Panc1 (cell line): ENCODE measurements around the gene ULK3.

Experiments
- POLR2AphosphoS5 ChIP-seq: IDR thresholded peaks from 2 replicates; pipeline ENCODE4 v1.6.1; 2012; ENCODE audit warnings: mild to moderate bottlenecking, low read depth, low read length, moderate library complexity
- TCF7L2 ChIP-seq: IDR thresholded peaks from 2 replicates; pipeline ENCODE4 v1.6.1; 2011; ENCODE audit warnings: mild to moderate bottlenecking, low read depth, low read length, inconsistent platforms
- TF ChIP-seq, protein P1 (sequence below): fragments of 450-650 bp; IDR thresholded peaks from 2 replicates; pipeline ENCODE4 v1.5.1; 2017; ENCODE audit warnings: mild to moderate bottlenecking
- TF ChIP-seq, protein P2 (sequence below), 2 experiments: IDR thresholded peaks; 2 replicates each; pipeline ENCODE4 v1.6.1; 2011 to 2012; ENCODE audit warnings: low read depth in 2 of 2, control low read depth in 1 of 2, low read length in 1 of 2, mild to moderate bottlenecking in 1 of 2, moderate library complexity in 1 of 2; ENCODE audit not compliant: insufficient read depth in 1 of 2

DNA sequence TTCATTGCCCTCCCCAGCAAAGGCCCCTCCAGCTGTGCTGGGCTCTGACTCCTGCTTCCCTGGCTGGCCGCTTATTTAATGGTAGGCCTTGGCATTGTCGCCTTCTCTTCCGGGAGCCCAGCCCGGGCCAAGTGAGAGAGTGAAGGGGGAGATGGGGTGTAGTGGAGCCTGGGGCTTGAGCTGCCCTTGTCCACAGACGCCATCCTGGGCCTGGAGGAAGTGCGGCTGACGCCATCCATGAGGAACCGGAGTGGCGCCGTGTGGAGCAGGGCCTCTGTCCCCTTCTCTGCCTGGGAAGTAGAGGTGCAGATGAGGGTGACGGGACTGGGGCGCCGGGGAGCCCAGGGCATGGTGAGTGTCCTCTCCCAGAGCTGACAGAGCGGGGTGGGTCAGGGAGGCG is 27.0 kb downstream of the ULK3 start:
- TF ChIP-seq, protein P1, sequence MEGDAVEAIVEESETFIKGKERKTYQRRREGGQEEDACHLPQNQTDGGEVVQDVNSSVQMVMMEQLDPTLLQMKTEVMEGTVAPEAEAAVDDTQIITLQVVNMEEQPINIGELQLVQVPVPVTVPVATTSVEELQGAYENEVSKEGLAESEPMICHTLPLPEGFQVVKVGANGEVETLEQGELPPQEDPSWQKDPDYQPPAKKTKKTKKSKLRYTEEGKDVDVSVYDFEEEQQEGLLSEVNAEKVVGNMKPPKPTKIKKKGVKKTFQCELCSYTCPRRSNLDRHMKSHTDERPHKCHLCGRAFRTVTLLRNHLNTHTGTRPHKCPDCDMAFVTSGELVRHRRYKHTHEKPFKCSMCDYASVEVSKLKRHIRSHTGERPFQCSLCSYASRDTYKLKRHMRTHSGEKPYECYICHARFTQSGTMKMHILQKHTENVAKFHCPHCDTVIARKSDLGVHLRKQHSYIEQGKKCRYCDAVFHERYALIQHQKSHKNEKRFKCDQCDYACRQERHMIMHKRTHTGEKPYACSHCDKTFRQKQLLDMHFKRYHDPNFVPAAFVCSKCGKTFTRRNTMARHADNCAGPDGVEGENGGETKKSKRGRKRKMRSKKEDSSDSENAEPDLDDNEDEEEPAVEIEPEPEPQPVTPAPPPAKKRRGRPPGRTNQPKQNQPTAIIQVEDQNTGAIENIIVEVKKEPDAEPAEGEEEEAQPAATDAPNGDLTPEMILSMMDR = no peak
- TF ChIP-seq POLR2AphosphoS5 (no peak), TCF7L2 (no peak)
- TF ChIP-seq, protein P2, sequence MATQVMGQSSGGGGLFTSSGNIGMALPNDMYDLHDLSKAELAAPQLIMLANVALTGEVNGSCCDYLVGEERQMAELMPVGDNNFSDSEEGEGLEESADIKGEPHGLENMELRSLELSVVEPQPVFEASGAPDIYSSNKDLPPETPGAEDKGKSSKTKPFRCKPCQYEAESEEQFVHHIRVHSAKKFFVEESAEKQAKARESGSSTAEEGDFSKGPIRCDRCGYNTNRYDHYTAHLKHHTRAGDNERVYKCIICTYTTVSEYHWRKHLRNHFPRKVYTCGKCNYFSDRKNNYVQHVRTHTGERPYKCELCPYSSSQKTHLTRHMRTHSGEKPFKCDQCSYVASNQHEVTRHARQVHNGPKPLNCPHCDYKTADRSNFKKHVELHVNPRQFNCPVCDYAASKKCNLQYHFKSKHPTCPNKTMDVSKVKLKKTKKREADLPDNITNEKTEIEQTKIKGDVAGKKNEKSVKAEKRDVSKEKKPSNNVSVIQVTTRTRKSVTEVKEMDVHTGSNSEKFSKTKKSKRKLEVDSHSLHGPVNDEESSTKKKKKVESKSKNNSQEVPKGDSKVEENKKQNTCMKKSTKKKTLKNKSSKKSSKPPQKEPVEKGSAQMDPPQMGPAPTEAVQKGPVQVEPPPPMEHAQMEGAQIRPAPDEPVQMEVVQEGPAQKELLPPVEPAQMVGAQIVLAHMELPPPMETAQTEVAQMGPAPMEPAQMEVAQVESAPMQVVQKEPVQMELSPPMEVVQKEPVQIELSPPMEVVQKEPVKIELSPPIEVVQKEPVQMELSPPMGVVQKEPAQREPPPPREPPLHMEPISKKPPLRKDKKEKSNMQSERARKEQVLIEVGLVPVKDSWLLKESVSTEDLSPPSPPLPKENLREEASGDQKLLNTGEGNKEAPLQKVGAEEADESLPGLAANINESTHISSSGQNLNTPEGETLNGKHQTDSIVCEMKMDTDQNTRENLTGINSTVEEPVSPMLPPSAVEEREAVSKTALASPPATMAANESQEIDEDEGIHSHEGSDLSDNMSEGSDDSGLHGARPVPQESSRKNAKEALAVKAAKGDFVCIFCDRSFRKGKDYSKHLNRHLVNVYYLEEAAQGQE (IDR thresholded peaks at IDR 0.05; ENCODE audit: insufficient read depth in 1 of 2, low read depth in 2 of 2, low read length in 1 of 2) = no peak
